T-helper 22 cell (primary cell): ENCODE data around the gene SELENOO.
A peak's percentile ranks its signal among the peaks of the same experiment; 100 is the strongest.

ENCODE experiments used
- DNase-seq: peaks from one replicate; pipeline ENCODE4 v3.0.0-alpha.2; 2020; ENCODE audit warnings: low read depth

SELENOO gene

DNA sequence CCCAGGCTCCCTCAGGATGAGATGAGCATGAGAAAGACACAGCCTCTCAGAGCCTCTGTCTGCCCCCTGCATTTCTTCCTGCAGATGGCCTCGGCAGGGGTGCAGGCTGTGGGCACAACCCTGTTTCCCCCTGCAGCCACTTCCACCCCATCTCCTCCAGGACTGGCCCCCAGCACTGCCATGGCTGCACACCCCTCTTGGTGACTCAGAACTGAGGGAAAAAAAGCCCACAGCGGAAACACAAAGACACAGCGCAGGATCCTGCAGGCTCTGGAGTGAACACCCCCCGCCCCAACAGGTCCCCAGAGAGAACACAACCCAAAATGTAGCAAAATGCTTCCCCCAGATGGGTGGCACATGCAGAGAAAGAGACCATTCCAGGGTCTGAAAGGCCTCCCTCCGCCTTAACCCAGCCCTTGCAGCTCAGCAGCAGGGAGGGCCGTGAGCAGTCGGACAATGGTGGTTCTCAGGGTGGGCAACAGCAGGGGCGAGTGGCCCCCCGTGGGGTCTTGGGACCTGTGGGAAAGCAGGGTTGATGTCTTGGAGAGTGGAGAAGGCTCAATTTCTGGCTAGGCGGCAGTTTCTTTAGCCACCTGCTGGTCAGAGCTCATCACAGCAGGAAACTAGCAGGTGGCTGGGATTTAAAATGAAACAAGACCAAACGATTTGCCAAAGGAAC lies 36.1 kb downstream of the SELENOO start:
- no peak for DNase-seq

DNA sequence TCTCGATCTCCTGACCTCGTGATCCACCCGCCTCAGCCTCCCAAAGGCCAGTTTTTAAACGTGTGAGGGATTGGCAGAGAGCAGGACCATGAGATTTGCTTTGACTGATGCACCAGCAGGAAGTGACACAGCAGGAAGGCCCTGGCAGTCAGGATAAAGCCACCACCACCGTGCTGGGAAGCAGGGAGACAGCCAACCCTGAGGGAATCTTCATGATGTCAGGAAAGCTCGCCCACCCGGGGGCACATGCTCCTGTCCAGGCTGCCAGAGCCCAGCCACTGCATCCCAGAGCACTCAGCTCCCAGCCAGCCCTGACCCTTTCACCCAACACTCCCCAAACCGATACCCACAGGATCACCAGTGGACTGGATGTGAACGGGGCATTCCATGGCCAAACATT lies 37.9 kb downstream of the SELENOO start:
- DNase-seq: no peak

DNA sequence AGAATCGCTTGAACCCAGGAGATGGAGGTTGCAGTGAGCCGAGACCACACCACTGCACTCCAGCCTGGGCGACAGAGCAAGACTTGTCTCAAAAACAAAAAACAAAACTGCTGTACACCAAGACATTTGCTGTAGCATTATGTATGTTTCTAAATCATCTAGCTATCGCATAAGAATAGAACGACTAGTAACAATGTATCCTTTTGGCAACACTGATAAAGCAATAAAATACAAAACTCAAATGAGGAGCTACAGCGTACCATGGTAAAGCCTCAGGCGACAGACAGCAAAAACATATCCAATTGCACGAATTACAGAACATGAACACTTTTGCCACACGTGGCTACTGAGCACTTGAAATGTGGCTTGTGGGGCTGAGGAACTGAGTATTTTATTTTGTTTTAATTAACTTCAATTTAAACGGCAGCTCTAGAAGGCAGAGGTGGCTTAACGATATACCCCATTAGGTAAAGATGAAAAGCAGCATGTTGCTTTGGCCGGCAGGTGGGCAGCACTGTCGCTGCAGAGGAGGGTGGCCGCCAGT lies 41.7 kb downstream of the SELENOO start:
- no peak for DNase-seq

DNA sequence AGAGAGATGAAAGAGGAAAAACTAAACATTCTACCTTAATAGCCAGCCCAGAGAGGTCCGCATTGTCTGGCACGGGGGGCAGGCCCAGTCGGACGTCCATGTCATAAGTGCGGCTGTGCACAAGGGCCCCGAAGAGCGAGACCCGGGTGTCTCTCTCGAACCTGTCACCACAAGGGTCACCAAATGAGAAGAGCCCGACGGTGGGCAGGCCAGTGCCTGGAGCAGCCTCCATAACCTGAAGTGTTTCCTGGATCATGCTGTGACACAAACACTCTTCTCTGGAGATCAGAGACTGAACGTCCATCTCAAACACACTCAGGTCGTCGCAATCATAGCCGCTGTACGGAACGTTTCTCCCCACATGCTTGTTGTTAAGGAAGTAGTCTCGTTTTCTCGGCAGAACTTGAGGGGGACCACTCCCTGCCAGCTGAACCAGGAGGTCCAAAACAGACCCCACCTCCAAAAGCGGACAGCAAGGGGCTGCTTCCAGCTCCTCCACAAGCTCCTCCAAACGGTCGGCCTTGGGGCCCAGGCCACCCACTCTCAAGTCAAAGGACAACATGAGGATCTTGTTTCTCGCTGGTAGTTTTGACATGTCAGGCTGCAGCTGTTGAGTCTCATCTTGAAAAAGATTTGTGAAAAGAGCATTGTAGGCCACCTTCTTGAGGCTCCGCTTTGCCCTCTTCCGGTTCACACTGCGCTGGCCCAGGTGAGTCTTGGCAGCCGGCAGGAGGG lies 43.0 kb downstream of the SELENOO start:
- no peak for DNase-seq

DNA sequence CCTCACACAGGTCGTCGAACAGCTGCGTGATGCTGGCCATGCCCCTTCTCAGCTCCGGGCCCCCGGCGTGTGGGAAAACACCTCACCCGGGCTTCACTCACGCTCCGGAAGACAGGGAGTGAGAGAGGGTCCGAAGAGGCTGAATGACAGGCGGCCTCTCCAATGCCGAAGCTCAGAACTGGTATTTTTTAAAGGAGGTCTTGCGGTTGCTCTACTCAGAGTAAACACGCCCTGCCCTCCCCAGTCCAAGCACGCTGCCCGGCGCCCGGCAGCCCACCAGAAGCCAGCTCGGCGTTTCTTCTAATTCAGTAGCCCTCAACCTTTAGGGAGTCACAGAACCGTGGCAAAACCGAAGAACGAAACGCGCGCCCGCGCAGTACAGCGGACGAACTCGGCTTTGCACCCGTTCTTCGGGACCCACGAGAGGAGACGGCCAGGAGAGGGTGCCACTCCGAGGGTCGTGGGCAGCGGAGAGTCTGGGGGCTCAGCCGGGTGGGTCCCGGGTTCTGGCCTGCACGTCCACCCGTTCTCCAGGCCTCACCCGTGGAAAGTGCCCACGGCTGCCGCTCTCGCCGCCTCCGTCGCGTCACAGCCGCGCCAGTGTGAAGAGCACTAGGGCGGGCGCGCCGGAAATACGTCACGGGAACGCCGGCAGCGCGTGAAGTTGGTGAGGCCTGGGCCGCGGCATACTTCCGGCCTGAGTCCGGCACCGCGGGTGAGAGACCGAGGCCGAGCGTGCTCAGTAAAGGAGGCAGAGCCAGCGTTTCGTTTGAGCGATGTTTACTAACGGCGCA lies 43.8 kb downstream of the SELENOO start, which contains the start of gene TUBGCP6:
TUBGCP6 (minus strand) TSS at position 604 of the 794 bp plus-strand sequence; CDS start at position 40, 564 bp downstream.
- peak; percentile 86 for DNase-seq

DNA sequence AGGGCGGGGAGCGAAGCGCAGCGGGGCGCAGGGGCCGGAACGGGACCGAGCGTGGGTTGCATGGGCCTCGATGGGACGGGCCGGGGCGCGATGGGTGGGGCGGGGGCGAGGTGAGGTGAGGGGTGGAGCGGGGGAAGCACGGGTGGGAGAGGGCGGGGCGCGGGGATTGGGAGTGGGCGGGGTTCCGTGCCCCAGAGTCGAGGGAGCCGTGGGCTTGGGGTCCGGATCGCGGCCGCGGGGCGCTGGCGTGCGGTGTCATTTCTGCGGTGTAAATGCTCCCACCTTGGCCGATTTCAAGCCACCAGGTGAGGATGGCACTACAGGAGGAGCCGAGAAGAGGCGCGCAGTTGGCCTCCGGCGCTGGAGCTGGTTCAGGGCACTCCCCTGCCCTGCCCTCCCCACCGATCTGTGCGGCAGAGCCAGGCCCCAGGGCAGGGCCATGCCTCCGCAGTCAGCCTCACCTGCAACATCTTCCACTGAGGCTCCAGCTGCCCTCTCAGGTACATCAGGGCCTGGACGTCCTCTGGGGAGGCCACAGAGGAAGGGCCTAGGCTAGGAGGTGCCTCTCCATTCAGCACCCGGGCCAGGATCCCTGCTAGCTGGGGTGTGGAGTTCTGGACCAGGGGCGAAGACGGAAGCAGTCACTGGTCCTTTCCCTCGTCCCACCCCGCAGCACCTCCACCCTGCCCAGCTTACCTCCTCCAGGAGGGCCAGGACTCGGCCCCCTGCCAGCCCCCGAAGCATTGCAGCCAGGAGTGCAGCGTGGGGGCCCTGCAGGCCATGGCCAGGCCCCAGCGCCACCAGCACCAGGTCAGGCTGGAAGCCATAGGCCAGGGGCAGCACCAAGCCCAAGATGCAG lies 44.6 kb downstream of the SELENOO start:
- no peak for DNase-seq

DNA sequence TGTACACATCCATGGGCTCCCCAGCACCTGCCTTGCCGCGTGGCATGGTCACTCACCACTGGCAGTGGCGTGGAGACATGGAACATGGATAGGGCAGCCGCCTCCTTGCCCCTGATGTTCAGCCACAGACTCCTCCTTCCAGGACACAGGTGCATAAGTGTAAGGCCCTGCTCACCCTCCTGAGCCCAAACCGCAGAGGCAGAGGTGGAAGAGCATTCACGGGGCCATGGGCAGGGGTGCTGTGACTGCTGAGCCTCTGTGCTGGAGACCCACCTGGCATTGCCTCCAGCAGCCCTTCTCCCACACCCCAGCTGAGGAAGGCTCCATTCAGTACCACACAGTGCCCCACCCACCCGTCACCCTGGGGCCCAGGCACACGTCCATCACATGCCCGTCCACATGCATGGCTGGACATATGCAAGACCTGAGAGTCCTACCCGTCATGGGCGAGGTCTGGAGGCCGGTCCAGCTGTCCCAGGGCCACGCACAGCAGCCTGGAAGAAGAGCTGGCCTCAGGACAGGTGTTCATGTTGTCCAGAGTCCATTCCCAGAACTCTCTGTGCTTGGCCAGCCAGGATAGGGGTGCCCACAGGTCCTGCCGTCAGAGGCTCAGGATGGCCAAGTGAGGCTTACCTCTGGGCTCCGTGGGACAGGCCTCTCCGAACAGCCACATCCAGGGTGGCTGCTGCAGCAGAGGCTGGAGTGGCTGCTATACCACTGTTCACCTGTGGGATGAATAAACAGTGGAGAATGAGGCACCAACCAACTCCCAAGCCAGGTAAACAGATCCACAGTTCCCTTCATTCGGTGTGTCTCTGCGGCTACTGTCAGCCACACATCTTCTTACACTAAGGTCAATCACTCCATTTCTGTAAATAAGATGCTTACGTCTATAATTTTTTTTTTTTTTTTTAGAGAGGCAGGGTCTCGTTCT lies 45.7 kb downstream of the SELENOO start:
- no peak for DNase-seq

DNA sequence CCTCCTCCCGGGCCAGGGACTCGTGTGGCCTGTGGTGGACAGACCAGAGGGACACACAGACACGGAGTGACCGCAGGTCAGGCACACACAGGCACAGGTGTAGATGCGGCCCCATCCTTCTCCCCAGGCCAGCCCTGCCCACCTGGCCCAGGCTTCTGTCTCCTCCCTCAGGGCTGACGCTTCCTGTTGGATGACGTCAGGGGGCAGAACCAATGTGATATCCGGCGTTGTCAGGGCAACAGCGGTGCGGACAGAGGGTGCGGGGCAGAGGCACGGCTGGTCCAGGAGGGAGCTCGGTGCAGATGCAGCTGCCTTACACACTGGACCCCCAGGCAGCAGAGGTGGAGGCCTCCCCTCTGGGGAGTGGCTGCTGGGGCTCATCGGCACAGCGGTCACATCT lies 46.9 kb downstream of the SELENOO start:
- DNase-seq: peak; percentile 52

DNA sequence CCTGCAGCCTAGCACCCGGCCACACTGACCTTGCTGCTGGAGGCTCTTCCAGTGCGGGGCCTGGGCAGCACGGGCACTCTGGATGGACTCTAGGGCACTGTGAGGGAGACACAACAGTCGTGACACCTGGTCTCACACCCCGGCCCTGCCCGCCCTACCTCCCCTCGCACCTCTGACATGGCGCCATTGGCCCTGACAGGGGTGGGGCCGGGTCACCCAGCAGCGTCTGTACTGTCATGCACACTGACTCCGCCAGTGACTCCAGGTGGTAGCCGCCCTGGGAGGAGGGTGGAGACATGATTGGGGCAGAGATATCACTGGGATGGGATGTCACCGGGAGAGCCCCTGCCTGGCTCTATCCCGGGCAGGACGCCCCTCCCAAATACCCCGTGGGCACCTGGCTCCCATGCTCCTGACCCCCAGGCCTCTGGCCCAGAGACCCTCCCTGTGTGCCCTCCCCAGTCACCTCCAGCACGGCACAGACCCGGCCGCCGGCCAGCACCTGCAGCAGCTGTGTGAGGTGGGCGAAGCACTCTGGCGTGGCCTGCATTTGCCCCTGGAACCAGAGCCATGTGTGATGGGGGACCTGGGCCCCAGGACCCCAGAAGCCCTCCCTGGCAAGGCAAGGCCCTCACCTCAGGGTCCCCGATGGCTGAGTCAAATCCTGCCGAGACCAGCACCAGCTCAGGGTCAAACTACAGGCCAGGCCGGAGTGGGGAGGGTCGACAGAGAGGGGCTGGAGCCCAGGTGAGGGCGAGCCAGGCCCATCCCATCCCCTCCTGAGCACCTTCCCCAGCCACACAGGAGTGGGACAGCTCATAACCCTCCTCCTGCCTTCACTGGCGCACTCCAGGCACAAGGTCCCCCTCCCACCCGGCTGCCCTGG lies 47.6 kb downstream of the SELENOO start:
- DNase-seq: no peak

DNA sequence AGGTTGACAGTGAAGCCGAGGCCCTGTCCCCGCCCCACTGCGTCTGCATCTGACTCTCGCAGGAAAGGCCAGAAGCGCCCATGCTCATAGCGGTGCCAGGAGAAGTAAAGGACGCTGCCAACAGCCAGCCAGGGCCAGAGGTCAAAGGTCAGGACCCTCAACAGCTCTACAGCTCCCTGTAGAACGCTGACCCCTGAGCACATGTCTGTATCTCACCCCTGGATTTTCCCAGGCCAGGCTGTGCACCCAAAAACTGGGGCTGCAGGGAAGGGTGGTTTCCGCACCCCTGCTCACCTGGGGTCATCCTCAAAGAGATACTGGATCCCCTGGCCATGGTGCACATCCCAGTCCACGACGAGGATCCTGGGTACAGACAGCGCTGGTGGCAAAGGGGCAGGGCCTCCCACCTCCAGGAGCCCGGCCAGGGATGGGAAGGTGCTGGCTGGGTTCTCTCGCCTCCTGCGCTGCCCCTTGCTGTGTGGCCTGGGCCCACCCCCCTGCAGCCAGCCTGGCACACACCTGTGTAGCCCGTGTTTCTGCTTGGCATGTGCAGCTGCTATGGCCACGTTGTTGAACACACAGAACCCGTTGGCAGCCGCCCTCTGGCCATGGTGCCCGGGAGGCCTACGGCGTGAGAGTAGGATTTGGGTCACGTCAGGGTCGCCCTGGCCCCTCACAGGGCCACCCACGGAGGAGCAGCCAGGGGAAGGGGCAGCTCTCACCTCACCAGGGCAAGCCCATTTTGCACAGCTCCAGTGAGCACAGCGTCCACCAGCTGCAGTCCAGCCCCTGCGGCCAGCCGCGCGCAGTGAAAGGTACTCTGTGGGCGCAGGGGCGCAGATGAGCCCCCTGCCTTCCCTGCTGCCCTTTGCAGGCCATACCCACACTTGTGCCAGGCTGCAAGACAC lies 48.8 kb downstream of the SELENOO start:
- no peak for DNase-seq

DNA sequence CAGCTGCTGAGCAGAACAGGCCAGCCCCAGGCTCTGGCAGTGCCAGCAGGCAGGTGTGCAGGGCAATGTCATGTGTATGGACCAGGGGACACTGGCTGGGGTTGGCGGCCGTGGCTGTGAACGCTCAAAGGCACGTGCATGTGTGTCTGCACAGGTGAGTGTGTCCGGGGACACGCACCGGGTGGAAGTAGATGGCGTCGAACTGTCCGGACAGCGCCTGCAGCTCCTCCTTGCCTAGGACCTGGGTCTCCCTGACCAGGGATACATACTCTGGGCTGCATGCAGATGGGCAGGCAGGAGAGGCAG lies 49.4 kb downstream of the SELENOO start:
- no peak for DNase-seq

DNA sequence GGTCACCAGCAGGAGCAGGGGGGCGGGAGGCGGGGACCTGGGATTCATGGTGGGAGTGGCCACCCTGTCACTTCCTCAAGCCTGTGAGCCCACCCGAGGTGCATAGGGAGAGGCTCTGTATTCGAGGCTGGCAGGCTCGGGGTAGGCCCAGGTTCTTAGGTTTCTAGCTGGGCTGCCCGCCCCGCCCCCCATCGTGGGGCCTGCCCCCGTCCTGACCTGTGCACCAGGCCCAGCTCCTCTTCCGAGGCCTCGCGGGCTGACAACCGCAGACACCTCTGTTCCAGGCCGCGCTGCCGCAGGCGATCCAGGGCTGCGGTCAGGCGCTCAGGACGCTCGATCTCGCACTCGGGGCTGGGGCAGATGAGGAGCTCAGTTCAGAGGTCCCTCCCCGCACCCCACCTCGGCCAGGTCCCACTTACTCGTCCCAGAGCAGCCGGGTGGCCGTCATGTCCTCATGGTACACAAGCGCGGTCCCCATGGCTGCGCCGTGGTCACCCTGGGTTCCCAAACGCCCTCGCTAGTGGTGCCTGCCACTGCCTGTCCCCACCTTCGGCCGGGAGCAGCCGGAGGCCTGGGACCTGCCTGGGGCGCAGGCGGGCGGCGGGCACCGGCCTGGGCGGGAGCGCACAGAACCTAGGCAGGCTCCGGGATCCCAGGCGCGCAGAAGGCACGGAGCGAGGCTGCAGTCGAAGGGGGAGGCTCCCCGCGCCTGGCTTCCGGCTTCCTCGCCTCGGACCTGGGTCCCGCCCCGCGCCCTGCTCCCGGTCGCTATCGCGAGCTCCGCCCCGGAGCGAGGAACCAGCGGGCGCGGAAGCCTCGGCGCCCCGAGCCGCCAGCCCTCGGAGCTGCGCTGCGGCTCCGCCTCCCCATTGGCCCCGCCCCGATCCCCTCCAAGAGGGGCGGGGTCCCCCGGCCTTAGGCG lies 50.0 kb downstream of the SELENOO start, which contains the start of gene HDAC10:
HDAC10 (minus strand) TSS at position 711 of the 922 bp plus-strand sequence; CDS start at position 478, 233 bp downstream.
- DNase-seq: peak; percentile 67

DNA sequence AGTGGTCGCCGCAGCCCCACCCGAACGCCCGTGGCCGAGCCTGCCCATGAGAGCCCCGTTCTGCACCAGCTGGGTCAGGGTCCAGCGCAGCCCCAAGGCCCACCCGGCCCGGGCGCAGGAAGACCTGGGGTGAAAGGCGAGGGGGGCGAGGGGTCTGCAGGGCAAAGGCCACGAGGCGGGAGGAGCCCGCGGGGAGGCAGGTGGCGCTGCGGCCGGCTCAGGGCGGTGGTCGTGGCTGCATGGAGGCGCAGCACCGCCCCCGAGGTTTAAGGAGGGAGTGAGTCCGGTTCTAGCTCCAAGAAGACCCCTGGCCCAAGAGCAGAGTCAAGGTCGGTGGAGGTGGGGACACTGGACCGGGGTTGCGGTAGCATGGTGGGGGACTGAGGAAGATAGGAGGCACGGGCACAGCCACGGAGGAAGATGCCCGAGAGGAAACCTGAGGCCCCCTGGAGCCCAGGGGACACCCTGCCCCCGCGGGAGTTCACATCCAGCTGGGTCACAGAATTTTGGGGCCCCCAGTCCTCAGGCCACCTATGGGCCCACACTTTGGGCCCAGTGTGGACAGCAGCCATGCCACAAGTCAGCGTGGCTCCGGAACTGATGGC lies 50.8 kb downstream of the SELENOO start:
- DNase-seq: no peak

DNA sequence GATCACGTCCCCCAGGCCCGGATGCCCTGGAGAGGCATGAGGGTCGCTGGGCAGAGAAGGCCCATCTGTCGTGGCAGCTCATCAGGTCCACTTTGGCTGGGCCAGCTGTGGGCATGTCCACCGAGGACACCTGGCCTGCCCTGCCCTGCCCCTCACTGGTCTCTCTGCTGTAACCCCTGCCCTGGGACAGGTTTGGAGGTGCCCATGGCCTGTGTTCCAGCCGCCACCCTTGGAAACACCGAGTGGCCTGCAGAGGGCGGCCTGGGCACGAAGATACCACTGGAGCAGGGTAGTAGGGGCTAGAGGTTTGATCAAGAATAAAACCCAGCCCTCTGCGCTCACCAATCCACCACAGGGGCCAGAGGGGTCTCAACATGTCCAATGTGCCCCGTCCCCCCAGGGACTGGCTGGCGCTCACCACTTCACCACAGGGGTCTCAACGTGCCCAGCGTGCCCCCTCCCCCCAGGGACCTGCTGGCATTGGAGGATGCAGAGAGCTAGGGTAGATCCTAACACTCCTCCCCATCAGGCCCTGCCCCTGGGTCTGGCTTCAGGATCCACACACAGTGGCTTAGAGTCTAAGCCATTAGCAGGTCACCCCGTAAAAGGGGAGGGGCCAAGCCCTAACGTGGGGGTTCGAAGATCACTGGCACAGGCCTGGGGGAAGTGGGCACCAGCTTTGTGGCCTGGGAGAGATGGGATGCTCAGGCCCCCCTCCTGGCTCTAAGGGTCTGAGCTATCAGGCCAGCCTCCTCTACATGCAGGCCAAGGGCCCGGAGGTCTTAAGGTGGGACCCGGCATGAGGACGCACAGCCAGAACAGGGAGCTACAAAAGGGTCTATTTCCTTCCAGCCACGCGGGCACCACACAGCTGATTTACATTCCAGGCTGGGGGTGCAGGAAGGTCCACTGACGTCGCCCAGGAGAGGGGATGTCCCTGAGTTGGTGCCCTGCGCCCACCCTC lies 51.6 kb downstream of the SELENOO start:
- peak; percentile 35 for DNase-seq

DNA sequence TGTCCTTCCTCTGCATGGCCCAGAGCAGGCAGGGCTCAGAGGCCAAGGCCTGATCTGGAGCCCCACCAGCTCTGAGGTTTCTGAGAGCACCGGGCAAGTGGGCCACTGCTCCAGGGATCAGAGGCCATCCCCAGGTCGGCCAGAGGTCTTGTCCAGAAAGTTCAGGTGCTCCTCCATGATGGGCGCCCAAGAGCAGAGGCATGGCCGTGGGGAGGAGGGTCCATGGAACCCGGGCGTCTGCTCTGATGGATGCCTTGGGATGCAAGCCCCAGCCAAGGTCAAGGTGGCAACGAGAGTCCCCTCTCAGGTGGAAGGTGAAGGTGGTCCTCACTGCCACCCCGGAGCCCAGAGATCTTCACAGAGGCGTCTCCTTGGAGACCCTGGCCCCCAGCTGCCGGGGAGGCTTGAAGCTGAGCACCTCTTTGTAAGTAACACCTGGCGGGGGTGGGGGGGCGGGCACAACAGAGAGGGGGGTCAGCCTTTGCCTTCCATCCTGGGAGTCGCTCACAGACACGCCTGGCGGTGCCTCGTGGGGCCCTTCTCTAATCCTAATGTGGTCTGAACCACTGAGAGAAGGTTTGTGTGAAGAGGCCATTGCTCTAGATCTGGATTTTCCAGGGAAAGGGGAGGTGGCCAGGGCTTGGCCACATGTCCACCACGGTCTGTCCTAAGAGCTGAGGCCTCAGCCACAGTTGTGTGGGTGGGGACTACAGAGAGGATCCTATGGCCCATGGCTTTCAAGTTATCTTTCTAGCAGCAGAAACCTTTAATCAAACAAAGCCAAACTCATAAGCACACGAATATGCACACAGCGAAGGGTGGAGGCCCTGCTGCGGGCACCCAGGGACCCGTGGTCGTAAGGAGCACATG lies 52.5 kb downstream of the SELENOO start:
- DNase-seq: no peak
